Mucosa of gallbladder (tissue), 1 donor: ENCODE results near the gene DNMBP. TPM values are rescaled to one million over a fixed set of nuclear protein-coding genes. Genes with fewer than 3 reads are reported as not detected.
A peak's percentile ranks its signal among the peaks of the same experiment; 100 is the strongest.
"Not testable (repeated sequence)": the region's sequence is repeated elsewhere in the genome, so short reads cannot be mapped to it uniquely, and the experiment has no call there.

ENCODE experiments used
- DNase-seq: peaks from one replicate; pipeline ENCODE4 v3.0.0-alpha.2; 2020; ENCODE audit warnings: low spot score
- total RNA-seq: library from RNA; stranded (reverse); gene quantifications from one replicate; pipeline ENCODE4 v1.2.1, GENCODE V29; 2021
- donor health status: DM: no; HTN: no; CAD: no.

Gene DNMBP
- total RNA-seq, 1 donor from 2014 or later, result 31.8 TPM

GRCh38 chr10:99993701-99994689 lies 15.8 kb downstream of the DNMBP start:
- DNase-seq, result peak; percentile 61

GRCh38 chr10:99985637-99986036 lies 24.1 kb downstream of the DNMBP start:
- not testable (repeated sequence) for DNase-seq

- no peak for DNase-seq
Measured at GRCh38 chr10:99984211-99985034, 25.3 kb downstream of the DNMBP start.

- DNase-seq, result peak; percentile 19
Measured at GRCh38 chr10:99983280-99983988, 26.3 kb downstream of the DNMBP start.

GRCh38 chr10:99982728-99983127 lies 27.0 kb downstream of the DNMBP start:
- no peak for DNase-seq

- DNase-seq, result no peak
Measured at GRCh38 chr10:99981581-99982199, 28.1 kb downstream of the DNMBP start.

- no peak for DNase-seq
Measured at GRCh38 chr10:99979066-99979685, 30.6 kb downstream of the DNMBP start.

- DNase-seq, result no peak
Measured at GRCh38 chr10:99977916-99978315, 31.8 kb downstream of the DNMBP start.

- no peak for DNase-seq
Measured at GRCh38 chr10:99976886-99977665, 32.7 kb downstream of the DNMBP start.

GRCh38 chr10:99975942-99976809 lies 33.6 kb downstream of the DNMBP start:
- DNase-seq, result no peak

GRCh38 chr10:99975106-99975829 lies 34.5 kb downstream of the DNMBP start:
- no peak for DNase-seq

- DNase-seq, result no peak
Measured at GRCh38 chr10:99973190-99973589, 36.6 kb downstream of the DNMBP start.

GRCh38 chr10:99967961-99968360 lies 41.8 kb downstream of the DNMBP start:
- no peak for DNase-seq

- no peak for DNase-seq
Measured at GRCh38 chr10:99966306-99966705, 43.4 kb downstream of the DNMBP start.

- no peak for DNase-seq
Measured at GRCh38 chr10:99965700-99966099, 44.0 kb downstream of the DNMBP start.

- DNase-seq, result no peak
Measured at GRCh38 chr10:99964791-99965190, 45.0 kb downstream of the DNMBP start.

GRCh38 chr10:99963467-99964165 lies 46.1 kb downstream of the DNMBP start:
- DNase-seq, result not testable (repeated sequence)

GRCh38 chr10:99958806-99959205 lies 50.9 kb downstream of the DNMBP start:
- no peak for DNase-seq
